Inflammatory macrophage (primary cell): Measurements from ENCODE around the gene CNOT1.
"Not testable (repeated sequence)": the region's sequence is repeated elsewhere in the genome, so short reads cannot be mapped to it uniquely, and the experiment has no call there.

Experiments
- DNase-seq, 2 donors: peaks; one replicate each; pipeline ENCODE4 v3.0.0-alpha.2; 2020 to 2022

Gene CNOT1

GRCh38 chr16:58501242-58502131 is 128.1 kb downstream of the CNOT1 start:
- DNase-seq: no peak

GRCh38 chr16:58500430-58501241 is 129.0 kb downstream of the CNOT1 start:
- DNase-seq: no peak

DNA sequence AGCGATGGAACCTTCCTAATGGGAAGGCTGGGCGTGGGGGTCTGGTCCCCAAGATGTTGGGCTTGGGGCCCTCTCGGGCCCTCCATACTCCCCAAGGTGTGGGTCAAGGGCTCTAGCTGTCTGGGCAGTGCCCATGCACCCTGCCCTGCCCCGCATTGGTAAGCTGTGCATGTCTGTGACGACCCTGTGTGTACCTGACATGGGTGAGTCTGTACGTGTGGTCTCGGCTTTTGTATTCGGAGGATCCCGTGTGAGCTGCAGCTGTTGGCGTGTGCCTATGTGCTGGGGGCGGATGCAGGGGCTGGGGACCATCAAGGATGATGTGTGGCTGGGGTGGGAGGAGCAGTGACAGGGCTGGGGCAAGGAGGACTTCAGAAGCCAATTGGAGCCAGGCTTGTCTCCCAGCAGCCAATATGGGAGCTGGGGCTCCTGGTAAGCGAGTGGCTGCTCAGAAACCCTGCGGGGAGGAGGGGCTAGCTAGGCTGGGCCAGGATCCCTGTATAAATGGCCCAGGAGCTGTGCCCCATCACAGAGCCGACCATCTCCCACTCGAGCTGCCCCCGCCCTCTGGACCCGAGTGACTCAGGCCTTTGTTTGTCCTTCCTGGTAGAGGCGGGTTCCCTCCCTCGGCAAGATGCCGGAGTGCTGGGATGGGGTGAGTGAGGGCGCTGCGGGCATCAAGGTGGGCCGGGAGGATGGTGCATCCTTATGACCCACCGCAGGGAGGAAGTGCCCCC is 129.8 kb downstream of the CNOT1 start, which contains the start of gene NDRG4:
NDRG4 (plus strand) TSS at position 529 of the 737 bp plus-strand sequence; CDS start at position 635, 106 bp downstream.
- no peak for DNase-seq

- DNase-seq: no peak
These were observed 130.5 kb downstream of the CNOT1 start for GRCh38 chr16:58499092-58499511.

DNA sequence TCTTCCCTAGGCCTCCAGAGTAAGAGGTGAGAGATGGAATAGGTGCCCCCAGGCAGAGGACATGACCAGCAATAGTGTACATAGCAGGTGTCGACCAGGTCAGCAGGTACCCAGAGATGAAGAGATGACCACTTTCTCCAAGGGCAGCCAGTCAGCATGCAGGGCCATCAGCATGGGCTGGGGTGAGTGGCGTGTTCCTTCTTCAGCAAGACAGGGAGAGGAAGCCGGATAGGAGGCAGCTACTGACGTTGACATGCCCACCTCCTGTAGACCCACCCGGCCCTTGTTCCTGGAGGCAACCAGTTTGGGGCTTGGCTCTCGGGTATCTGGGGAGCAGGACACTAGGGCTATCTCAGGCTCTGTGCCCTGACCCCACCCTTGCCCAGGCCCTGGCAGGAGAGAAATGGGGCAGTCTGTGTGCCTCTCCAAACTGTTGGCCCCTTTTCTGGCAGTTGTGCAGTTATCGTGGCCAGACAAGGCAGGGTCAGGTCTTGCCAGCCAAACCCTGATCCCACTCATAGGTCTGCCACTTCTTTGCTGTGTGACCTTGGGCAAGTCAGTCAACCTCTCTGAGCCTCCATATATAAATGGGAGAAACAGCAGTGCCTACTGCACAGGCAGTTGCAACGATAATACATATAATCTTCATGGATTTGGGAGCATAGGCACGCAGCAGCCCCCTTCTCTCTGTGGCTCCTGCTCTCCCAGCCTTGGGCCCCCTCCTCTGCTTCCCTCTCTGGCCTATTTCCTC is 131.1 kb downstream of the CNOT1 start:
- no peak for DNase-seq

GRCh38 chr16:58497935-58498334 is 131.7 kb downstream of the CNOT1 start:
- DNase-seq: no peak

- no peak for DNase-seq
These were observed 132.2 kb downstream of the CNOT1 start for GRCh38 chr16:58497468-58497867.

GRCh38 chr16:58495521-58496331 is 133.9 kb downstream of the CNOT1 start:
- DNase-seq: no peak

GRCh38 chr16:58494981-58495520 is 134.6 kb downstream of the CNOT1 start:
- DNase-seq: peak; percentile 16 to 19

DNA sequence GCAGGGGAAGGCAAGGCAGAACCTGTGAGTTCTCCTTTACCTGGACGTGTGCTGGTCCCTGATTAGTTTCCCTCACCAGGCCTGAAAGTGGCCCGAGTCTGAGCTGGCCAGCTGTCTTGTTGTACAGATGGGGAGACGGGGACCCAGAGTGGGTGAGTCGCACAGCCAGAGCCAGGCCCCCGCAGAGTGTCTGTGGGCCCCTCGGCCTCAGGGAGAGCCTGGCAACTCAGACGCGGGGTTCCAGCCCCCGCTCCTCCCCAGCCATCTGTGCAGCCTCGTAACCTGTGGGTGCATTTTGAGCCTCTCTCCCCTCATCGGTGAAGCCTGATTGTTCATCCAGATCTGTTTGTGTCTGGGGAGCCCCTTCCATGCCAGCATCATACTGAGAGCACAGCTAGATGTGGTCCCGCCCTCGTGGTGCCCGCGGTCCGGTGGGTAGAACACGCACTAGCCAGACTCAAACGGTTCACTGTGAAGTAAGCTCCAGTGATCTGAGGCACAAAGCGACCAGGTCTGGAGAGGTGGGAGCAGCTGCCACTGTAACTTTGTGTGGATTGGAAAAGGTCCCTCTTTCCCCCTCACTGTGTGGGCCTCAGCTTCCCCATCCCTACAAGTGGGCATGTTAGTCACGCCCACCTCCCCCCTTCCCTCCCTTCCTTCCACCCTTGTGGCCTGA is 135.7 kb downstream of the CNOT1 start:
- no peak for DNase-seq

DNA sequence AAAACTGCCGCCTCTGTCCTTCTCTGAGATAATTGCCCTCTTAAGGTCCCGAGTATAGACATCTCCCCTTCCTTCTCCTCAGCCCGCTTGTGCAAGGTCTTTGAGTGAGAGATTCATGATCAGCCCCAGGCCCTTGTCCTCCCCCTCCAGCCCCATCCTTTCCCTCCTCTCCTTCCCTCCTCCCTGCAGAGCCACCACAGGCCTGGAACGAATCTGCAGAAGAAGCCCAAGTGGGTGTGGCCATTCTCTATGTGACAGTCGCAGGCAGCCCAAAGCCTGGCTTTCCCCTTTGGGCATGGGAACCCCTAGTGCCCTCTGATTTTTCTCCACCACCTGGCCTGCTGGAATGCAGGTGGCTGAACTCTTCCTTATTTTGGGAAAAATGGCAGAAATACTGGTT is 136.9 kb downstream of the CNOT1 start:
- no peak for DNase-seq

DNA sequence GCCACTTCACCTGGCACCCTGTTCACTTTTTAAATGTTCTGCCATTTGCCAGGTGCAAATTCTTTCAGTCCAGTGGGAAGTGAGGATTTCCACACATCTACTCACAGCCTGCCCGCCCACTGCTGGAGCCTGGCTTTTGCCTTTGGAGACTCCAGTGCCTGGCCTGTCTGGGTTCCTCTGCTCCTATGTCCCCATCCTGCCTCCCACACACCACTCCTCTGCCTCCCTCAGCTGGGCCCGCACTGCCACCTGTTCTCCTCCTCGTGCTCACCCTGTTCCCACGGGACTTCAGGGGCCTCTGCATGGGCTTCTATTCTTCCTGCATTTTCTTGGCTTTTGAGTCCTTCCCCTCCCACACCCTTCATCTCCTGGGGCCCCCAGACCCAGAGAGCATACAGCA is 137.6 kb downstream of the CNOT1 start:
- DNase-seq: peak in 1 of 2 donors; percentile 7

DNA sequence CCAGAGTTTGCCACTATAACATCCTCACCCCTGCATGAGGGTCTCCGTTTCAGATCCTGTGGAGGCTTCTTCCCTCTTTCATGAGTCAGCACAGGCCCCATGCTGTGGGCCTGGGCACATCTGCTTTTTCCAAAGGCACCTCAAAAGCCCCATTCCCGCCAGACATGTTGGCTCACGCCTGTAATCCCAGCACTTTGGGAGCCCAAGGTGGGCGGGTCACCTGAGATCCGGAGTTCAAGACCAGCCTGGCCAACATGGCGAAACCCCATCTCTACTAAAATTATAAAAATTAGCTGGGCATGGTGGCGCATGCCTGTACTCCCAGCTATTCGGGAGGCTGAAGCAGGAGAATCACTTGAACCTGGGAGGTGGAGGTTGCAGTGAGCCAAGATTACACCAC is 139.1 kb downstream of the CNOT1 start:
- DNase-seq: not testable (repeated sequence)

DNA sequence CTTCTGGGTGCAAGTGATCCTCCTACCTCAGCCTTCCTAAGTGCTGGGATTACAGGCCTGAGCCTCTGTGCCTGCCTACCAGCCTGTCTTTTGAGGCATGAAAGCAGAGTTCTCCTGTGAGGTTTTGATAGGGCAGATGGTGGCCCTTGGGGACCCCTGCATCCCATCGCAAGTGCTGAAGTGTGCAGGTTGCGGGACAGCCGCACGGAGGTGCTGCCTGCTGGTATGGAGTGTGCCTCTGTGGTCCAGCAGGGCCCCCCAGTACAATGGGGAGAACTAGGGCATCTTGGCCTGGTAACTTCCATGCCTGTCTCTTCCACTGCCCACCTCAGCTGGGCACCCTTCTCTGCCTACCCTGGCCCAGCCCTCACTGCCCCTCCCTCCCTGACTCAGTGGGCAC is 139.6 kb downstream of the CNOT1 start:
- no peak for DNase-seq

DNA sequence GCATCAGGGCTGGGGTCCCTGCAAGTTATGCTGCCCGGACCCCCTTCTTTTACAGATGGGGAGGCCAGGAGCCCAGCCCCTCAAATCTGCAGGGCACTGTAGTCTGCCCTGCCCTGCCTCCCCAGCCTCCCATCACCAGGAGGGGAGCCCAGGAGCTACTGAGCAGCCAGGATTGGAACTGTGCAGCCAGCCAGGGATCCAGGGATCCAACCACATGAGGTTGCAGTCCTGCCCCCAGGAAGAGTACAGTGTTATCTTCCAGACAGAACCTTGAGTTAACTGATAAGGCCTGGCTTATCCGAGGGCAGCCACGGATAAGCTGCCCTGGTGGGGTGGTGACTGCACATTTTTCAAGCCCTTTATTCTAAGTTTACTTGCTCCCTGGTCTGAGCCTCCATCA is 141.1 kb downstream of the CNOT1 start:
- DNase-seq: no peak

- DNase-seq: peak; percentile 62 to 79
These were observed 141.9 kb downstream of the CNOT1 start for GRCh38 chr16:58487566-58488351.

DNA sequence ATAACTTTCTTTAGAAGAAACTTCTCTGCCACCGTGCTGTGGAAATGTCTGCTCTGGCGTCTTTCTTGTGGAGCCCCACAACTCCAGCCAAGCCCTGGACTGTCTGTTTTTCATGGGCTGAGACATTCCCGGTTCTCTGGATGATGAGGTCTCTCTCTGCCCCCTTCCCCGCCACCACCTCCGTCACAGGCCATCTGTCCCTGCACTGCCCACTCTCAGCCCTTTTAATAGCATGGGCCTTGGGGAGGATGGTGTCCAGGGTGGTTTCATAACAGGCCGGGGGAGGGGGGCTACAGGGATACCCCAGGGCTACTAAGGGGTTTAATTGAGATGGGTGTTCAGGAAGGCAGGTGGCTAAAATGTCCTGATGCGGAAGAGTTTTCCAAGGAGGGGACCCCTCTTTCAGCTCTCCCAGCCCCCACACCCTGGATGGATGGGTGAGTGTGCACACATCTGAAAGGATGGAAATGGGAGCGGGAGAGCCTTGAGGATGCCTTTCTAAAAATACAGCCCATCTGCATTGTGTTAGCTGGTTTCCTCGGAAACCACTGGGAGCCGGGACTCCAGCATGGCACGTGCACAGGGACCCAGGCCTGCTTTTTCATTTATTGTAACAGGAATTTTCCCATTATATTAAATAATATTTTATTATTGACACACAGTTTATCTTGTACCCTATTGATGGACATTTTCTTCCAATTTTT is 144.3 kb downstream of the CNOT1 start:
- DNase-seq: no peak

GRCh38 chr16:58481931-58482330 is 147.7 kb downstream of the CNOT1 start:
- DNase-seq: no peak
